ENCODE results near the gene HEBP1.

DNA sequence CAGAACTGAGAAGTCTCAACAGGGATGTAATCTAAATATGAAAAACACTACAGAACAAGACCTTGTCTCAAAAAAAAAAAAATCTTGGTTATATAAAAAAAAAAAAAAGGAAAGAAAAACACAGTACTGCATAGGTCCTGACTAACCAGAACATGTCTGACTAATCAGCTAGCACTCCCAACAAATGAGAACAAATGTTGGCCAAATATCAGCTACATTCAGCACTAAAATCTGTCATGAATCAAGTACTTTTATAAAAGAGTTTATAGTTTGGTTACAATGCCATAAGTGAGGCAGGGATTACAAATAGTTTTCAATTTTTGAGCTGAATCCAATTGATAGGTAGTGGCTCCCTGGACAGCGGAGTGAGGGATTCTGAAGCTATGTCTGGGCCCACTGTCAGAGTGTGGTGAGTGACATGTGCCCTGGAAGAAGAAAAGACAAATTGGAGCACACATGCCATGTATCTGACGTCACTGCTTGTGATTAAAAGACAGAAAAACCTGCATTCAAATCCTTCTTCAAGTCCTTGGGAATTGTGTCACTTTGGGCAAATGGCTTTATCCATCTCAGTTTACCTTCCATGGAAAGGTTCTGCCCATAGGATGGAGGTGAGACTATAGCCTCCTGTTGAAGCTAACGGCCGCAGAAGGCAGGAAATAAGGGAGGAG, 38.6 kb upstream of the HEBP1 start:
- TF ChIP-seq, protein P1, sequence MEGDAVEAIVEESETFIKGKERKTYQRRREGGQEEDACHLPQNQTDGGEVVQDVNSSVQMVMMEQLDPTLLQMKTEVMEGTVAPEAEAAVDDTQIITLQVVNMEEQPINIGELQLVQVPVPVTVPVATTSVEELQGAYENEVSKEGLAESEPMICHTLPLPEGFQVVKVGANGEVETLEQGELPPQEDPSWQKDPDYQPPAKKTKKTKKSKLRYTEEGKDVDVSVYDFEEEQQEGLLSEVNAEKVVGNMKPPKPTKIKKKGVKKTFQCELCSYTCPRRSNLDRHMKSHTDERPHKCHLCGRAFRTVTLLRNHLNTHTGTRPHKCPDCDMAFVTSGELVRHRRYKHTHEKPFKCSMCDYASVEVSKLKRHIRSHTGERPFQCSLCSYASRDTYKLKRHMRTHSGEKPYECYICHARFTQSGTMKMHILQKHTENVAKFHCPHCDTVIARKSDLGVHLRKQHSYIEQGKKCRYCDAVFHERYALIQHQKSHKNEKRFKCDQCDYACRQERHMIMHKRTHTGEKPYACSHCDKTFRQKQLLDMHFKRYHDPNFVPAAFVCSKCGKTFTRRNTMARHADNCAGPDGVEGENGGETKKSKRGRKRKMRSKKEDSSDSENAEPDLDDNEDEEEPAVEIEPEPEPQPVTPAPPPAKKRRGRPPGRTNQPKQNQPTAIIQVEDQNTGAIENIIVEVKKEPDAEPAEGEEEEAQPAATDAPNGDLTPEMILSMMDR (IDR thresholded peaks at IDR 0.05): no peak
- no peak for TF ChIP-seq POLR2A (IDR thresholded peaks at IDR 0.05)
